Nephron progenitor cell (in vitro differentiated cells): Measurements from ENCODE around the gene COG8.

ENCODE experiments used
- DNase-seq: peaks from one replicate; pipeline ENCODE4 v3.0.0; 2021
- H3K27ac Mint-ChIP-seq: 2 replicates; pipeline ENCODE4 v1.8.0; 2021; ENCODE audit warnings: mild to moderate bottlenecking, moderate library complexity, mixed read lengths
- H3K27me3 Mint-ChIP-seq: 2 replicates; pipeline ENCODE4 v1.8.0; 2021; ENCODE audit warnings: mild to moderate bottlenecking, low read depth, mixed read lengths; ENCODE audit not compliant: poor library complexity
- H3K36me3 Mint-ChIP-seq: 2 replicates; pipeline ENCODE4 v1.8.0; 2021; ENCODE audit warnings: low read depth, mixed read lengths
- H3K4me1 Mint-ChIP-seq: 2 replicates; pipeline ENCODE4 v1.8.0; 2021; ENCODE audit warnings: mixed read lengths
- H3K4me3 Mint-ChIP-seq: 2 replicates; pipeline ENCODE4 v1.8.0; 2021; ENCODE audit warnings: mild to moderate bottlenecking, moderate library complexity, mixed read lengths
- H3K9me3 Mint-ChIP-seq: 2 replicates; pipeline ENCODE4 v1.8.0; 2021; ENCODE audit warnings: mild to moderate bottlenecking, moderate library complexity, mixed read lengths
- TF ChIP-seq, protein P1 (sequence below): fragments of 200-600 bp; sonication (generic); IDR thresholded peaks from 2 replicates; pipeline ENCODE4 v1.5.0; 2021; ENCODE audit warnings: antibody characterized with exemption

Gene COG8

DNA sequence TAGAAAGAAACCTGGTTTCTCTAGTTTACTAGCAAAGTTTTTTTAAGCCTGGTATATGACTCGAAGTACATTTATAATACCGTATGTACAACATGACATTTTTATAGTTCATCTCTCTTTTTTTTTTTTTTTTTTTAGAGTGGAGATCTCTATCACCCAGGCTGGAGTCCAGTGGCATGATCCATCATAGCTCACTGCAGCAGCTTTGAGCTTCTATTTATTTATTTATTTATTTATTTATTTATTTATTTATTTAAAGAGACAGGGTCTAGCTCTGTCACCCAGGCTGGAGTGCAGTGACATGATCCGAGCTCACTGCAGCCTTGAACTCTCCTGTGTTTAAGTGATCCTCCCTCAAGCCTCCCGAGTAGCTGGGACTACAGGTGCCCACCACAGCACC, 54.1 kb downstream of the COG8 start:
- TF ChIP-seq, protein P1, sequence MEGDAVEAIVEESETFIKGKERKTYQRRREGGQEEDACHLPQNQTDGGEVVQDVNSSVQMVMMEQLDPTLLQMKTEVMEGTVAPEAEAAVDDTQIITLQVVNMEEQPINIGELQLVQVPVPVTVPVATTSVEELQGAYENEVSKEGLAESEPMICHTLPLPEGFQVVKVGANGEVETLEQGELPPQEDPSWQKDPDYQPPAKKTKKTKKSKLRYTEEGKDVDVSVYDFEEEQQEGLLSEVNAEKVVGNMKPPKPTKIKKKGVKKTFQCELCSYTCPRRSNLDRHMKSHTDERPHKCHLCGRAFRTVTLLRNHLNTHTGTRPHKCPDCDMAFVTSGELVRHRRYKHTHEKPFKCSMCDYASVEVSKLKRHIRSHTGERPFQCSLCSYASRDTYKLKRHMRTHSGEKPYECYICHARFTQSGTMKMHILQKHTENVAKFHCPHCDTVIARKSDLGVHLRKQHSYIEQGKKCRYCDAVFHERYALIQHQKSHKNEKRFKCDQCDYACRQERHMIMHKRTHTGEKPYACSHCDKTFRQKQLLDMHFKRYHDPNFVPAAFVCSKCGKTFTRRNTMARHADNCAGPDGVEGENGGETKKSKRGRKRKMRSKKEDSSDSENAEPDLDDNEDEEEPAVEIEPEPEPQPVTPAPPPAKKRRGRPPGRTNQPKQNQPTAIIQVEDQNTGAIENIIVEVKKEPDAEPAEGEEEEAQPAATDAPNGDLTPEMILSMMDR: no peak
- H3K36me3 Mint-ChIP-seq: peaks cover 20% of the 10 kb centered on the region
- H3K4me3 Mint-ChIP-seq: no peak overlapping the region
- H3K27me3 Mint-ChIP-seq: peaks cover 3% of the 10 kb centered on the region
- no peaks in the 10 kb centered on the region for H3K4me1 Mint-ChIP-seq
- peaks cover 4% of the 10 kb centered on the region for H3K9me3 Mint-ChIP-seq
- no peak for DNase-seq
- no peak overlapping the region for H3K27ac Mint-ChIP-seq

DNA sequence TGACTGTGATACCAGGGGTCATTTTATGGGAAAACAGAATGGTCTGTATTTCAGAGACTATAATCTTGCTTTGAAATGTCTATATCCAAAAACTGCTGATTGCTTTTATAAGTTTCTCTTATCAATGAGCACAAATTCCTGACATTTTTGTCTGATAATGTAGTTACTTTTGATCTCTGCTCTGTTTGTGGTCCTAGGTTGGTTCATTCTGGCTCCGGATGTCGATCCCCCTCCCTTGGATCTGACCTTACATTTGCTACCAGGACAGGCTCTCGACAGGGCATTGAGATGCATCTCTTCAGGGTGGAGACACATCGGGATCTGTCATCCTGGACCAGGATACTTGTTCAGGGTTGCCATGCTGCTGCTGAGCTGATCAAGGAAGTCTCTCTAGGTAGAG, 55.5 kb downstream of the COG8 start:
- no peak for DNase-seq
- Mint-ChIP-seq H3K9me3 (peaks cover 8% of the 10 kb centered on the region), H3K36me3 (peaks cover 29% of the 10 kb centered on the region), H3K4me1 (no peaks in the 10 kb centered on the region), H3K27ac (no peak overlapping the region), H3K4me3 (no peak overlapping the region), H3K27me3 (peaks cover 3% of the 10 kb centered on the region)
- TF ChIP-seq, protein P1: no peak

DNA sequence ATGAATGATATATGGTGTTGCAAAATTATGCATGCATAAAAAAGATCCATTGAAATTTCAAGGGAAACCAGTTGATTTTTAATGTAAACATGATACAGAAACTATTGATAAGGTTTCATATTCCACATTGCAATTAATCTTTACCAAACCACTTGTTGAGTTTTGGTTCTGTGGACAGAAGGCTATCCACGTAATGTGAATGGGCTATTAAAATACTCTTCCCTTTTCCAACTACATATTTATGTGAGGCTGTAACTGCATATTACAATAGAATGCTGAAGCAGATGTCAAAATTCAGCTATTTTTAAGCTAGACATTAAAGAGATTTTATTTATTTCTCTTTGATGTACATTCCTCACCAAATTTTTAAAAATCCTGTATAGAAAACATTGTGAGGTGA, 62.0 kb downstream of the COG8 start:
- Mint-ChIP-seq H3K4me1 (no peaks in the 10 kb centered on the region), H3K4me3 (no peak overlapping the region), H3K9me3 (peaks cover 8% of the 10 kb centered on the region), H3K36me3 (peaks cover 36% of the 10 kb centered on the region), H3K27me3 (no peaks in the 10 kb centered on the region), H3K27ac (no peak overlapping the region)
- TF ChIP-seq, protein P1: no peak
- no peak for DNase-seq
